SK-N-SH treated with all-trans-retinoic acid at 6 μM for 48 hours (cell line): Measurements from ENCODE around the gene ADAMTS10.

Experiments
- ARNTL ChIP-seq: fragments of 450-650 bp; formaldehyde crosslinking; IDR thresholded peaks from 2 replicates; pipeline ENCODE4 v1.5.0; 2020; ENCODE audit warnings: low read depth, mild to moderate bottlenecking, moderate library complexity, borderline replicate concordance
- CSDC2 ChIP-seq: fragments of 250-450 bp; sonication (Bioruptor Pico); IDR thresholded peaks from 2 replicates; pipeline ENCODE4 v1.5.0; 2020; ENCODE audit warnings: mild to moderate bottlenecking, moderate library complexity
- PPARA ChIP-seq: fragments of 250-450 bp; sonication (Bioruptor Pico); IDR thresholded peaks from 2 replicates; pipeline ENCODE4 v1.5.0; 2020; ENCODE audit warnings: mild to moderate bottlenecking, borderline replicate concordance
- ZFP30 ChIP-seq: fragments of 450-650 bp; formaldehyde crosslinking; IDR thresholded peaks from 2 replicates; pipeline ENCODE4 v1.5.0; 2022; ENCODE audit warnings: mild to moderate bottlenecking, moderate library complexity
- ZNF565 ChIP-seq: fragments of 450-650 bp; formaldehyde crosslinking; conservative IDR thresholded peaks from 2 replicates; pipeline ENCODE4 v1.5.0; 2020; ENCODE audit warnings: low read depth, mild to moderate bottlenecking, moderate library complexity
- ZNF70 ChIP-seq: fragments of 450-650 bp; formaldehyde crosslinking; IDR thresholded peaks from 2 replicates; pipeline ENCODE4 v1.5.0; 2020; ENCODE audit warnings: mild to moderate bottlenecking, moderate library complexity
- ZNF8 ChIP-seq: fragments of 450-650 bp; formaldehyde crosslinking; IDR thresholded peaks from 2 replicates; pipeline ENCODE4 v1.5.0; 2020; ENCODE audit warnings: mild to moderate bottlenecking, moderate library complexity
- TF ChIP-seq, protein P1 (sequence below): fragments of 250-450 bp; sonication (Bioruptor Pico); IDR thresholded peaks from 2 replicates; pipeline ENCODE4 v1.8.0; 2020; ENCODE audit warnings: mild to moderate bottlenecking, moderate library complexity, borderline replicate concordance

DNA sequence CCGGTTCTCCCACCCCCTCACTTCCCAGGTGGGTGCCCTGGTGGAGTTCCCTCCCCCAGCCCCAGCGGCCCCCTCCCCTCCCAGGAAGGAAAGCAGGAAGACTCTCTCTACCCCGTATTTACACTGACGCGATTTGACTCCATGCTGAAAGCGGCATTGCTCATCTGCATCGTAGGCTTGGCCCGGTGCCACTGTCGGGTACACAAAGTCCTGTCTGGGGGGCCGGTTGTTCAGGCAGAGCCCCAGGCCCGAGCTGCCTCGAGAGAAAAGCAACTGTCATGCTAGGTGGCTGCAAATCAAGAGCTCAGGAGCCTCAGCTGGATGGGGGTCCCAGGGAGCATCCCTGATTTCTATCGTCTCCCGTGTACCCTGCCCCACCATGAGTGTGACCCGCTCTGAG is 14.9 kb downstream of the ADAMTS10 start:
- TF ChIP-seq ZNF8 (no peak), ZFP30 (CRISPR knock-in tag) (no peak), ZNF70 (no peak), ZNF565 (no peak), ARNTL (CRISPR knock-in tag) (no peak), PPARA (no peak), CSDC2 (CRISPR knock-in tag) (no peak)
- TF ChIP-seq, protein P1, sequence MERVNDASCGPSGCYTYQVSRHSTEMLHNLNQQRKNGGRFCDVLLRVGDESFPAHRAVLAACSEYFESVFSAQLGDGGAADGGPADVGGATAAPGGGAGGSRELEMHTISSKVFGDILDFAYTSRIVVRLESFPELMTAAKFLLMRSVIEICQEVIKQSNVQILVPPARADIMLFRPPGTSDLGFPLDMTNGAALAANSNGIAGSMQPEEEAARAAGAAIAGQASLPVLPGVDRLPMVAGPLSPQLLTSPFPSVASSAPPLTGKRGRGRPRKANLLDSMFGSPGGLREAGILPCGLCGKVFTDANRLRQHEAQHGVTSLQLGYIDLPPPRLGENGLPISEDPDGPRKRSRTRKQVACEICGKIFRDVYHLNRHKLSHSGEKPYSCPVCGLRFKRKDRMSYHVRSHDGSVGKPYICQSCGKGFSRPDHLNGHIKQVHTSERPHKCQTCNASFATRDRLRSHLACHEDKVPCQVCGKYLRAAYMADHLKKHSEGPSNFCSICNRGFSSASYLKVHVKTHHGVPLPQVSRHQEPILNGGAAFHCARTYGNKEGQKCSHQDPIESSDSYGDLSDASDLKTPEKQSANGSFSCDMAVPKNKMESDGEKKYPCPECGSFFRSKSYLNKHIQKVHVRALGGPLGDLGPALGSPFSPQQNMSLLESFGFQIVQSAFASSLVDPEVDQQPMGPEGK (CRISPR knock-in tag): no peak
